Hepatocyte (in vitro differentiated cells): ENCODE results near the gene PCBD1. TPM values are rescaled to one million over a fixed set of nuclear protein-coding genes. Genes with fewer than 3 reads are reported as not detected.

ENCODE experiments used
- DNase-seq: peaks from one replicate; pipeline ENCODE4 v3.0.0-alpha.2; 2016; ENCODE audit warnings: low spot score
- H2AFZ ChIP-seq: fragments of 200-600 bp; sonication (generic); 2 replicates; pipeline ENCODE4 v1.6.0; 2016; ENCODE audit warnings: antibody characterized with exemption, mild to moderate bottlenecking
- H3K27ac ChIP-seq: fragments of 200-600 bp; sonication (generic); 2 replicates; pipeline ENCODE4 v1.5.1; 2016; ENCODE audit warnings: mild to moderate bottlenecking
- H3K27me3 ChIP-seq: fragments of 200-600 bp; sonication (generic); 2 replicates; pipeline ENCODE4 v1.6.1; 2016
- H3K36me3 ChIP-seq: fragments of 200-600 bp; sonication (generic); replicated peaks from 2 replicates; pipeline ENCODE4 v1.5.1; 2016; ENCODE audit warnings: low read depth; ENCODE audit not compliant: insufficient read depth
- H3K4me1 ChIP-seq: fragments of 200-600 bp; sonication (generic); 2 replicates; pipeline ENCODE4 v1.5.1; 2016; ENCODE audit warnings: mild to moderate bottlenecking, moderate library complexity; ENCODE audit not compliant: insufficient read depth
- H3K4me2 ChIP-seq: fragments of 200-600 bp; sonication (generic); 2 replicates; pipeline ENCODE4 v1.6.0; 2016
- H3K4me3 ChIP-seq: fragments of 200-600 bp; sonication (generic); 2 replicates; pipeline ENCODE4 v1.5.1; 2016; ENCODE audit warnings: mild to moderate bottlenecking
- H3K79me2 ChIP-seq: fragments of 200-600 bp; sonication (generic); 2 replicates; pipeline ENCODE4 v1.6.0; 2017; ENCODE audit warnings: mild to moderate bottlenecking
- H3K9me2 ChIP-seq: fragments of 200-600 bp; sonication (generic); replicated peaks from 2 replicates; pipeline ENCODE4 v1.6.0; 2017; ENCODE audit warnings: mild to moderate bottlenecking; ENCODE audit not compliant: insufficient read depth
- H3K9me3 ChIP-seq: fragments of 200-600 bp; sonication (generic); 2 replicates; pipeline ENCODE4 v1.5.1; 2016; ENCODE audit warnings: low read depth, mild to moderate bottlenecking
- H4K20me1 ChIP-seq: fragments of 200-600 bp; sonication (generic); 2 replicates; pipeline ENCODE4 v1.6.0; 2016; ENCODE audit warnings: mild to moderate bottlenecking; ENCODE audit not compliant: insufficient read depth, poor library complexity, severe bottlenecking
- CTCF ChIP-seq: fragments of 200-600 bp; sonication (generic); IDR thresholded peaks from 2 replicates; pipeline ENCODE4 v1.5.1; 2016; ENCODE audit warnings: antibody characterized with exemption, mild to moderate bottlenecking; ENCODE audit not compliant: poor library complexity
- EZH2 ChIP-seq: fragments of 200-600 bp; sonication (generic); IDR thresholded peaks from 2 replicates; pipeline ENCODE4 v1.6.1; 2016; ENCODE audit warnings: antibody characterized with exemption, mild to moderate bottlenecking, borderline replicate concordance
- EZH2phosphoT487 ChIP-seq: fragments of 200-600 bp; sonication (generic); IDR thresholded peaks from one replicate; pipeline ENCODE4 v1.6.1; 2018; ENCODE audit warnings: antibody characterized with exemption, mild to moderate bottlenecking, low read depth, moderate library complexity; ENCODE audit not compliant: unreplicated experiment, severe bottlenecking
- WGBS: methylation state at CpG from one replicate; pipeline ENCODE4 v1.1.6; 2016; ENCODE audit warnings: low lambda C conversion rate; ENCODE audit errors: missing lambda C conversion rate; 5-methylcytosine and 5-hydroxymethylcytosine counted together
- polyA plus RNA-seq: library from polyadenylated mRNA; unstranded; fragments of >200 nt; fragmentation: Nextera tagmentation; extraction: Ambion mirVana; gene quantifications from 2 replicates; pipeline ENCODE4 v1.2.1, GENCODE V29; 2016
- total RNA-seq: library from RNA; depleted of rRNA; stranded (reverse); fragments of >200 nt; gene quantifications from 2 replicates; pipeline ENCODE4 v1.2.3, GENCODE V29; 2014

Gene PCBD1
- total and polyA plus RNA-seq, 2 experiments from 2014 or later = 81.5 to 122 TPM

GRCh38 chr10:70833601-70834000 lies 54.8 kb downstream of the PCBD1 start:
- Histone ChIP-seq H3K4me3 (no peak overlapping the region), H3K36me3 (no peaks in the 10 kb centered on the region), H3K4me2 (no peak overlapping the region), H3K9me3 (no peaks in the 10 kb centered on the region), H2AFZ (no peak overlapping the region), H3K79me2 (peaks cover 69% of the 10 kb centered on the region), H3K27ac (peak overlapping the region; percentile 21), H3K27me3 (no peaks in the 10 kb centered on the region), H3K9me2 (no peaks in the 10 kb centered on the region), H3K4me1 (peaks cover 51% of the 10 kb centered on the region), H4K20me1 (peaks cover 3% of the 10 kb centered on the region)
- WGBS = 58% methylated on average over 2 of the region's 2 CpGs
- DNase-seq = no peak
- TF ChIP-seq CTCF (no peak), EZH2 (no peak), EZH2phosphoT487 (no peak)

Other genes with a start within 250 kb of the PCBD1 start
- gene ADAMTS14, start 216.1 kb downstream of the PCBD1 start, total RNA-seq = 0.60 and 0.87 TPM in 2 replicates
- 0.95 and 2.1 TPM in 2 replicates for gene ADAMTS14, start 216.1 kb downstream of the PCBD1 start, polyA plus RNA-seq
- not detected in 2 replicates for gene TBATA, start 103.2 kb downstream of the PCBD1 start, total RNA-seq
- gene TBATA, start 103.2 kb downstream of the PCBD1 start, polyA plus RNA-seq = not detected in 2 replicates
- gene SGPL1, start 72.6 kb downstream of the PCBD1 start, total RNA-seq = 36.8 and 43.5 TPM in 2 replicates
- gene SGPL1, start 72.6 kb downstream of the PCBD1 start, polyA plus RNA-seq = 19.7 and 20.2 TPM in 2 replicates